UCSD-AML1 (cell line): ENCODE results near the gene BRF1.

ENCODE experiments used
- DNase-seq: peaks from one replicate; lab custom pipeline; 2025; ENCODE audit not compliant: unreplicated experiment; lab: John Stamatoyannopoulos, UW

The BRF1 gene

GRCh38 chr14:105212541-105213300 is 88.1 kb downstream of the BRF1 start:
- no peak for DNase-seq

- no peak for DNase-seq
Observed at GRCh38 chr14:105211758-105212089, 89.1 kb downstream of the BRF1 start.

GRCh38 chr14:105211086-105211757 is 89.6 kb downstream of the BRF1 start:
- no peak for DNase-seq

GRCh38 chr14:105210266-105211025 is 90.4 kb downstream of the BRF1 start:
- DNase-seq, result no peak

- no peak for DNase-seq
Observed at GRCh38 chr14:105209646-105210045, 91.2 kb downstream of the BRF1 start.

GRCh38 chr14:105209091-105209490 is 91.7 kb downstream of the BRF1 start:
- DNase-seq, result no peak

GRCh38 chr14:105208738-105209075 is 92.1 kb downstream of the BRF1 start:
- no peak for DNase-seq

- no peak for DNase-seq
Observed at GRCh38 chr14:105207996-105208737, 92.6 kb downstream of the BRF1 start.

GRCh38 chr14:105207460-105207901 is 93.3 kb downstream of the BRF1 start:
- no peak for DNase-seq

- DNase-seq, result no peak
Observed at GRCh38 chr14:105206873-105207272, 93.9 kb downstream of the BRF1 start.

- no peak for DNase-seq
Observed at GRCh38 chr14:105205673-105206208, 95.1 kb downstream of the BRF1 start.

GRCh38 chr14:105204931-105205672 is 95.7 kb downstream of the BRF1 start:
- DNase-seq, result no peak

- DNase-seq, result no peak
Observed at GRCh38 chr14:105204206-105204930, 96.4 kb downstream of the BRF1 start.

- no peak for DNase-seq
Observed at GRCh38 chr14:105203701-105204100, 97.1 kb downstream of the BRF1 start.

GRCh38 chr14:105203057-105203531 is 97.7 kb downstream of the BRF1 start:
- peak; percentile 69 for DNase-seq

GRCh38 chr14:105201925-105202513 is 98.8 kb downstream of the BRF1 start:
- peak; percentile 86 for DNase-seq

GRCh38 chr14:105201156-105201924 is 99.5 kb downstream of the BRF1 start:
- no peak for DNase-seq

- DNase-seq, result no peak
Observed at GRCh38 chr14:105200641-105201040, 100.2 kb downstream of the BRF1 start.
